Measurements from ENCODE around the gene CCDC71L. TPM values are rescaled to one million over a fixed set of nuclear protein-coding genes. Genes with fewer than 3 reads are reported as not detected.

Gene CCDC71L
- total and polyA plus RNA-seq, 2 donors (not counting 3 experiments of a cell fraction or from before 2014, with no cell fraction given) = 60.3 to 62.5 TPM

- CTCF ChIA-PET = interaction anchor here (1.1 to 1.6 kb wide), 2 partner anchors 20 to 24 kb away, joined by 3 to 4 read pairs; no protein-coding TSS in a partner anchor
- Histone ChIP-seq H2AFZ (ENCODE audit: low read depth, low read length) (no peak overlapping the region), H3K4me2 (ENCODE audit: insufficient read depth, low read length) (no peak overlapping the region), H3K36me3 (ENCODE audit: control insufficient read depth in 2 of 2, extremely low read depth in 1 of 2, insufficient read depth in 2 of 2, low read length in 2 of 2) (no peaks in the 10 kb centered on the region), H4K20me1 (replicated peaks; ENCODE audit: control insufficient read depth, extremely low read depth, insufficient read depth, low read length) (no peaks in the 10 kb centered on the region), H3K27me3 (ENCODE audit: control insufficient read depth in 2 of 2, insufficient read depth in 2 of 2, low read length in 2 of 2) (no peaks in the 10 kb centered on the region), H3K4me3 (replicated peaks in 1 of 3; ENCODE audit: insufficient read depth in 1 of 3, low read depth in 1 of 3, low read length in 3 of 3) (no peak overlapping the region), H3K9me1 (replicated peaks; ENCODE audit: control insufficient read depth, extremely low read depth, insufficient read depth, low read length) (no peaks in the 10 kb centered on the region), H3K79me2 (ENCODE audit: control insufficient read depth, insufficient read depth, low read length) (no peaks in the 10 kb centered on the region), H3K27ac (ENCODE audit: insufficient read depth, low read depth, low read length) (no peak overlapping the region), H3K9me3 (replicated peaks; ENCODE audit: control insufficient read depth, insufficient read depth, low read length) (no peaks in the 10 kb centered on the region), H3K4me1 (ENCODE audit: control insufficient read depth, extremely low read depth, insufficient read depth, low read length) (peaks cover 12% of the 10 kb centered on the region), H3K9ac (replicated peaks; ENCODE audit: extremely low read depth, insufficient read depth, low read length) (no peak overlapping the region)
- BruUV-seq (replicated peaks) = no TSS peak
- TF ChIP-seq, protein P1, sequence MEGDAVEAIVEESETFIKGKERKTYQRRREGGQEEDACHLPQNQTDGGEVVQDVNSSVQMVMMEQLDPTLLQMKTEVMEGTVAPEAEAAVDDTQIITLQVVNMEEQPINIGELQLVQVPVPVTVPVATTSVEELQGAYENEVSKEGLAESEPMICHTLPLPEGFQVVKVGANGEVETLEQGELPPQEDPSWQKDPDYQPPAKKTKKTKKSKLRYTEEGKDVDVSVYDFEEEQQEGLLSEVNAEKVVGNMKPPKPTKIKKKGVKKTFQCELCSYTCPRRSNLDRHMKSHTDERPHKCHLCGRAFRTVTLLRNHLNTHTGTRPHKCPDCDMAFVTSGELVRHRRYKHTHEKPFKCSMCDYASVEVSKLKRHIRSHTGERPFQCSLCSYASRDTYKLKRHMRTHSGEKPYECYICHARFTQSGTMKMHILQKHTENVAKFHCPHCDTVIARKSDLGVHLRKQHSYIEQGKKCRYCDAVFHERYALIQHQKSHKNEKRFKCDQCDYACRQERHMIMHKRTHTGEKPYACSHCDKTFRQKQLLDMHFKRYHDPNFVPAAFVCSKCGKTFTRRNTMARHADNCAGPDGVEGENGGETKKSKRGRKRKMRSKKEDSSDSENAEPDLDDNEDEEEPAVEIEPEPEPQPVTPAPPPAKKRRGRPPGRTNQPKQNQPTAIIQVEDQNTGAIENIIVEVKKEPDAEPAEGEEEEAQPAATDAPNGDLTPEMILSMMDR (IDR thresholded peaks at IDR 0.05; ENCODE audit: extremely low read depth in 1 of 2, insufficient read depth in 1 of 2, low read depth in 1 of 2, low read length in 2 of 2) = no peak
- TF ChIP-seq MYC (IDR thresholded peaks at IDR 0.05; ENCODE audit: low read depth, low read length) (no peak), POLR2AphosphoS5 (IDR thresholded peaks at IDR 0.05; ENCODE audit: insufficient read depth, low read depth, low read length) (no peak), FOS (IDR thresholded peaks at IDR 0.05; ENCODE audit: borderline replicate concordance, insufficient read depth, low read length) (no peak), POLR2A (IDR thresholded peaks at IDR 0.05; ENCODE audit: low read depth, low read length) (no peak), EZH2 (IDR thresholded peaks at IDR 0.05; ENCODE audit: borderline replicate concordance, low read depth, low read length, severe bottlenecking) (no peak), JUN (IDR thresholded peaks at IDR 0.05; ENCODE audit: borderline replicate concordance, insufficient read depth, insufficient read length, low read depth) (no peak), GATA2 (IDR thresholded peaks at IDR 0.05; ENCODE audit: insufficient read depth, insufficient read length, low read depth, low read length) (no peak)
- TF ChIP-seq, protein P2, sequence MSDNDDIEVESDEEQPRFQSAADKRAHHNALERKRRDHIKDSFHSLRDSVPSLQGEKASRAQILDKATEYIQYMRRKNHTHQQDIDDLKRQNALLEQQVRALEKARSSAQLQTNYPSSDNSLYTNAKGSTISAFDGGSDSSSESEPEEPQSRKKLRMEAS (IDR thresholded peaks at IDR 0.05; ENCODE audit: insufficient read depth, insufficient read length) = no peak
- FAIRE-seq = peak; percentile 21
- dilution Hi-C loops (cut with MboI; ENCODE audit: extremely low pct_ligation_motif_present, low sequenced_read_pairs) (no loop called here), intact Hi-C loops (cut with micrococcal nuclease) (loop anchor here (5.0 kb wide), 1 partner anchor 47 kb away; no protein-coding TSS in a partner anchor)
- DNase-seq (ENCODE audit: low read depth, low spot score) = no peak
- POLR2A ChIA-PET = no interaction called here
Observed at GRCh38 chr7:106639476-106640334, 21.3 kb downstream of the CCDC71L start.
